A549 treated with GW870086 at 1 μM for 4 hours (cell line): ENCODE results near the gene BHMT2. TPM values are rescaled to one million over a fixed set of nuclear protein-coding genes. Genes with fewer than 3 reads are reported as not detected.

Source experiments
- total RNA-seq: library from RNA; stranded (reverse); fragments of 200-300 nt; extraction: Qiagen RNA extraction; gene quantifications from 5 replicates; pipeline ENCODE4 v1.2.3, GENCODE V29; 2022; ENCODE audit warnings: low read depth

The BHMT2 gene
- not detected in 5 replicates for total RNA-seq

GRCh38 chr5:79069488-79070349 lies at the start of gene BHMT2, which contains the start of gene DMGDH:
BHMT2 (plus strand) TSS chr5:79069767; CDS start chr5:79069783, 16 bp downstream.
DMGDH (minus strand) TSS chr5:79069674; CDS start chr5:79069620, 54 bp downstream.

GRCh38 chr5:79111387-79111959 lies 41.9 kb downstream of the BHMT2 start, which contains the start of gene BHMT:
BHMT (plus strand) TSS chr5:79111809; CDS start chr5:79111886, 77 bp downstream.

Other genes starting within 250 kb of the BHMT2 start
- 7.9 to 9.9 TPM (median 9.1 TPM) in 5 replicates for gene ARSB, start 84.5 kb upstream of the BHMT2 start, total RNA-seq
- 0.58 TPM in 1 of 5 replicates, not detected in the others for gene DMGDH, start 93 bp upstream of the BHMT2 start, total RNA-seq
- gene BHMT, start 42.0 kb downstream of the BHMT2 start, total RNA-seq: 0.13 TPM in 1 of 5 replicates, not detected in the others
- 1.8 to 3.3 TPM (median 2.7 TPM) in 5 replicates for gene JMY, start 166.4 kb downstream of the BHMT2 start, total RNA-seq